Raji (cell line): ENCODE data around the gene DMBT1.

Source experiments
- POLR2A ChIP-seq: IDR thresholded peaks from 2 replicates; pipeline ENCODE4 v1.6.1; 2011; ENCODE audit warnings: low read depth, low read length, control low read depth; ENCODE audit not compliant: insufficient read depth

The DMBT1 gene

GRCh38 chr10:122648599-122649428, 88.3 kb downstream of the DMBT1 start:
- TF ChIP-seq POLR2A, result no peak

- no peak for TF ChIP-seq POLR2A
These were observed 89.3 kb downstream of the DMBT1 start for GRCh38 chr10:122649903-122650302.

GRCh38 chr10:122650331-122650730, 89.8 kb downstream of the DMBT1 start:
- no peak for TF ChIP-seq POLR2A

GRCh38 chr10:122655524-122656307, 95.2 kb downstream of the DMBT1 start:
- TF ChIP-seq POLR2A, result no peak

- TF ChIP-seq POLR2A, result no peak
These were observed 95.8 kb downstream of the DMBT1 start for GRCh38 chr10:122656308-122656705.

- no peak for TF ChIP-seq POLR2A
These were observed 96.2 kb downstream of the DMBT1 start for GRCh38 chr10:122656741-122657140.

- TF ChIP-seq POLR2A, result no peak
These were observed 96.7 kb downstream of the DMBT1 start for GRCh38 chr10:122657255-122657654.

- no peak for TF ChIP-seq POLR2A
These were observed 97.2 kb downstream of the DMBT1 start for GRCh38 chr10:122657729-122658128.

- TF ChIP-seq POLR2A, result no peak
These were observed 97.9 kb downstream of the DMBT1 start for GRCh38 chr10:122658356-122659049.

- no peak for TF ChIP-seq POLR2A
These were observed 98.6 kb downstream of the DMBT1 start for GRCh38 chr10:122659126-122659525.

- TF ChIP-seq POLR2A, result no peak
These were observed 99.1 kb downstream of the DMBT1 start for GRCh38 chr10:122659651-122660050.

- no peak for TF ChIP-seq POLR2A
These were observed 100.1 kb downstream of the DMBT1 start for GRCh38 chr10:122660696-122661095.

GRCh38 chr10:122662231-122662630, 101.7 kb downstream of the DMBT1 start:
- TF ChIP-seq POLR2A, result no peak

- TF ChIP-seq POLR2A, result no peak
These were observed 103.1 kb downstream of the DMBT1 start for GRCh38 chr10:122663516-122664130.

- no peak for TF ChIP-seq POLR2A
These were observed 103.9 kb downstream of the DMBT1 start for GRCh38 chr10:122664501-122664900.
